PC-3 (cell line): ENCODE results near the gene LRP1B. TPM values are rescaled to one million over a fixed set of nuclear protein-coding genes. Genes with fewer than 3 reads are reported as not detected.

Source experiments
- ATAC-seq: fragments of 200-7000 bp; cut with Tn5 transposase; 2 replicates; pipeline ENCODE4 v1.9.1; 2020; ENCODE audit warnings: mild to moderate bottlenecking, moderate library complexity
- BruUV-seq: library from RNA; stranded (reverse); fragments of 400-500 nt; replicated peaks from 2 replicates; lab custom pipeline; 2021; lab: Mats Ljungman, UMichigan
- CTCF ChIA-PET: fragments of 300-600 bp; sonication (Branson Sonifier 250); formaldehyde crosslinking; loops from one replicate; lab custom pipeline; 2022; ENCODE audit warnings: antibody characterized with exemption; lab: Charles Lee
- POLR2A ChIA-PET: fragments of 300-600 bp; sonication (Branson Sonifier 250); formaldehyde crosslinking; loops from one replicate; lab custom pipeline; 2022; ENCODE audit warnings: antibody characterized with exemption; ENCODE audit not compliant: unreplicated experiment; lab: Charles Lee
- DNase-seq: peaks from one replicate; pipeline ENCODE4 v3.0.0-alpha.2; 2015
- H2AFZ ChIP-seq: fragments of 300-600 bp; sonication (generic); 2 replicates; pipeline ENCODE4 v1.6.0; 2016; ENCODE audit warnings: antibody characterized with exemption, low read length
- H3F3A ChIP-seq: fragments of 300-600 bp; sonication (generic); one replicate; pipeline ENCODE4 v1.6.0; 2017; ENCODE audit warnings: antibody characterized with exemption, low read length, control low read depth, mild to moderate bottlenecking; ENCODE audit not compliant: unreplicated experiment
- H3K27ac ChIP-seq: fragments of 300-600 bp; sonication (generic); 2 replicates; pipeline ENCODE4 v1.5.1; 2016; ENCODE audit warnings: mild to moderate bottlenecking, low read length
- H3K27me3 ChIP-seq: fragments of 300-600 bp; sonication (generic); 2 replicates; pipeline ENCODE4 v1.6.1; 2016; ENCODE audit warnings: low read length, mixed read lengths
- H3K36me3 ChIP-seq: fragments of 300-600 bp; sonication (generic); 2 replicates; pipeline ENCODE4 v1.6.1; 2016; ENCODE audit warnings: low read depth, mixed run types, low read length, mixed read lengths
- H3K4me1 ChIP-seq: fragments of 300-600 bp; sonication (generic); 2 replicates; pipeline ENCODE4 v1.5.1; 2016; ENCODE audit warnings: low read length; ENCODE audit not compliant: insufficient read depth
- H3K4me2 ChIP-seq: fragments of 300-600 bp; sonication (generic); 2 replicates; pipeline ENCODE4 v1.6.0; 2016; ENCODE audit warnings: low read length
- H3K4me3 ChIP-seq: fragments of 300-600 bp; sonication (generic); 2 replicates; pipeline ENCODE4 v1.5.1; 2016; ENCODE audit warnings: mild to moderate bottlenecking, low read length, mixed read lengths
- H3K79me2 ChIP-seq: fragments of 300-600 bp; sonication (generic); 2 replicates; pipeline ENCODE4 v1.6.1; 2017; ENCODE audit warnings: low read length, mixed read lengths
- H3K9ac ChIP-seq: fragments of 300-600 bp; sonication (generic); 2 replicates; pipeline ENCODE4 v1.6.0; 2016; ENCODE audit warnings: mild to moderate bottlenecking, low read length
- H3K9me2 ChIP-seq: fragments of 300-600 bp; sonication (generic); replicated peaks from 2 replicates; pipeline ENCODE4 v1.6.1; 2016; ENCODE audit warnings: mixed run types, low read length, mixed read lengths
- H3K9me3 ChIP-seq: fragments of 300-600 bp; sonication (generic); 2 replicates; pipeline ENCODE4 v1.6.1; 2016; ENCODE audit warnings: low read length, mixed read lengths
- H4K20me1 ChIP-seq: fragments of 300-600 bp; sonication (generic); 2 replicates; pipeline ENCODE4 v1.6.1; 2016; ENCODE audit warnings: low read length, mixed read lengths
- EZH2 ChIP-seq: fragments of 300-600 bp; sonication (generic); IDR thresholded peaks from one replicate; pipeline ENCODE4 v1.6.1; 2017; ENCODE audit warnings: antibody characterized with exemption, mild to moderate bottlenecking, low read length; ENCODE audit not compliant: unreplicated experiment
- EZH2phosphoT487 ChIP-seq: fragments of 300-600 bp; sonication (generic); IDR thresholded peaks from 2 replicates; pipeline ENCODE4 v1.6.1; 2018; ENCODE audit warnings: mild to moderate bottlenecking, antibody characterized with exemption, low read length, borderline replicate concordance
- intact Hi-C: fragments of 100-400 bp; cut with micrococcal nuclease; formaldehyde crosslinking; loops from 2 replicates; pipeline ENCODE4 v1.9.0; 2023
- total RNA-seq: library from RNA; depleted of rRNA; stranded (reverse); fragments of >200 nt; gene quantifications from 2 replicates; pipeline ENCODE4 v1.2.3, GENCODE V29; 2014
- TF ChIP-seq, protein P1 (sequence below): fragments of 300-600 bp; sonication (generic); conservative IDR thresholded peaks from 2 replicates; pipeline ENCODE4 v1.5.1; 2017; ENCODE audit warnings: antibody characterized with exemption, low read depth, mild to moderate bottlenecking, low read length

LRP1B gene
- total RNA-seq, 1 experiment from 2014 or later: 0.04 TPM

DNA sequence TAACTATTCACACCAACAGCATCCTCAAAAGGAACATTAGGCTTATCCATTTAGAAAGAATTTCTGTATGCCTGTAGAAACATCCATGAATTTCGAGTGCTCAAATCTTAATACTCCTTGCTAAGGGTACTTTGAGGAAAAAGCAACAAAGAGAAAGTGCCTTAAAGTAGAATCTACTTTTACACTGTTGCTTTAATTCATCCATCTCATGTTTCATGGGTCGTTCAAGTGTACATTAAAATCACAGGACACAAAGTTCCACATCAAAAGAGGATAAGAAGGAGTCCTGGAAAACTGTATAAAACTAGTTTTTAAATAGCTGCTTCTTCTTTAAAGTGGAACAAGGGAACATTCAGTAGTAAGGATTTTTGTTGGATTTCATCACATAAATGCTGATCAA is 54.5 kb downstream of the LRP1B start:
- H3K9me3 ChIP-seq: no peaks in the 10 kb centered on the region
- TF ChIP-seq, protein P1, sequence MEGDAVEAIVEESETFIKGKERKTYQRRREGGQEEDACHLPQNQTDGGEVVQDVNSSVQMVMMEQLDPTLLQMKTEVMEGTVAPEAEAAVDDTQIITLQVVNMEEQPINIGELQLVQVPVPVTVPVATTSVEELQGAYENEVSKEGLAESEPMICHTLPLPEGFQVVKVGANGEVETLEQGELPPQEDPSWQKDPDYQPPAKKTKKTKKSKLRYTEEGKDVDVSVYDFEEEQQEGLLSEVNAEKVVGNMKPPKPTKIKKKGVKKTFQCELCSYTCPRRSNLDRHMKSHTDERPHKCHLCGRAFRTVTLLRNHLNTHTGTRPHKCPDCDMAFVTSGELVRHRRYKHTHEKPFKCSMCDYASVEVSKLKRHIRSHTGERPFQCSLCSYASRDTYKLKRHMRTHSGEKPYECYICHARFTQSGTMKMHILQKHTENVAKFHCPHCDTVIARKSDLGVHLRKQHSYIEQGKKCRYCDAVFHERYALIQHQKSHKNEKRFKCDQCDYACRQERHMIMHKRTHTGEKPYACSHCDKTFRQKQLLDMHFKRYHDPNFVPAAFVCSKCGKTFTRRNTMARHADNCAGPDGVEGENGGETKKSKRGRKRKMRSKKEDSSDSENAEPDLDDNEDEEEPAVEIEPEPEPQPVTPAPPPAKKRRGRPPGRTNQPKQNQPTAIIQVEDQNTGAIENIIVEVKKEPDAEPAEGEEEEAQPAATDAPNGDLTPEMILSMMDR: no peak
- no peak for TF ChIP-seq EZH2
- no peak for TF ChIP-seq EZH2phosphoT487
- DNase-seq: no peak
- H3K36me3 ChIP-seq: no peaks in the 10 kb centered on the region
- H3K4me2 ChIP-seq: no peak overlapping the region
- no peaks in the 10 kb centered on the region for H3K79me2 ChIP-seq
- POLR2A ChIA-PET: interaction anchor here (0.6 kb wide), 1 partner anchor 66 kb away, joined by 7 read pairs; no protein-coding TSS in a partner anchor
- no peaks in the 10 kb centered on the region for H3K27me3 ChIP-seq
- no peaks in the 10 kb centered on the region for H3F3A ChIP-seq
- intact Hi-C loops: no loop called here
- H3K27ac ChIP-seq: no peak overlapping the region
- H3K4me3 ChIP-seq: no peak overlapping the region
- no peak for ATAC-seq
- BruUV-seq: no TSS peak
- H4K20me1 ChIP-seq: no peaks in the 10 kb centered on the region
- CTCF ChIA-PET: no interaction called here
- no peak overlapping the region for H2AFZ ChIP-seq
- no peaks in the 10 kb centered on the region for H3K4me1 ChIP-seq
- H3K9ac ChIP-seq: no peak overlapping the region
- no peaks in the 10 kb centered on the region for H3K9me2 ChIP-seq

DNA sequence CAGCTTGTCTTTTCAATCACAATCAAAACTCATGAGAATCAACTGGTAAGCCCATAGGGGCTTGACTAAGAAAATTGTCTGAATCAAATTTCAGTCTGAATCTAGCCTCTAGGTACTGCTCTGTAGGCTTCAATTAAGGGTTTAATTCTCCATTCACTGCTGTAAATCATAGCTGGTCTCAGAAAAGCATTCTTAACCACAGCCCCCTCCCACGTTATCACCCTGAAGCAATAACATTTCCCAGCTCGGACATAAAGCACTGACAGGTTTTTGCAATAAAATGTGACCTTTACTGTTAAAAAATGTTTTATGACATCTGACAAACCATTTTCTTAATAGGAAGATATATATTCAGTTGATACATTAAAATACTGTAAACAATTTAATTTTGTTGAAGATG is 55.0 kb downstream of the LRP1B start:
- no peak overlapping the region for H3K27ac ChIP-seq
- no peak for TF ChIP-seq EZH2phosphoT487
- TF ChIP-seq EZH2: no peak
- TF ChIP-seq, protein P1: no peak
- intact Hi-C loops: no loop called here
- no peaks in the 10 kb centered on the region for H3K27me3 ChIP-seq
- no peak overlapping the region for H3K4me3 ChIP-seq
- no peak overlapping the region for H2AFZ ChIP-seq
- no peaks in the 10 kb centered on the region for H3K79me2 ChIP-seq
- DNase-seq (no peak), ATAC-seq (no peak)
- no peaks in the 10 kb centered on the region for H3K9me2 ChIP-seq
- H3K9ac ChIP-seq: no peak overlapping the region
- no peaks in the 10 kb centered on the region for H3F3A ChIP-seq
- H3K4me1 ChIP-seq: no peaks in the 10 kb centered on the region
- no peak overlapping the region for H3K4me2 ChIP-seq
- ChIA-PET POLR2A (interaction anchor here (0.7 kb wide), 1 partner anchor 37 kb away, joined by 5 read pairs; no protein-coding TSS in a partner anchor), CTCF (no interaction called here)
- no peaks in the 10 kb centered on the region for H3K9me3 ChIP-seq
- H4K20me1 ChIP-seq: no peaks in the 10 kb centered on the region
- no TSS peak for BruUV-seq
- H3K36me3 ChIP-seq: no peaks in the 10 kb centered on the region

DNA sequence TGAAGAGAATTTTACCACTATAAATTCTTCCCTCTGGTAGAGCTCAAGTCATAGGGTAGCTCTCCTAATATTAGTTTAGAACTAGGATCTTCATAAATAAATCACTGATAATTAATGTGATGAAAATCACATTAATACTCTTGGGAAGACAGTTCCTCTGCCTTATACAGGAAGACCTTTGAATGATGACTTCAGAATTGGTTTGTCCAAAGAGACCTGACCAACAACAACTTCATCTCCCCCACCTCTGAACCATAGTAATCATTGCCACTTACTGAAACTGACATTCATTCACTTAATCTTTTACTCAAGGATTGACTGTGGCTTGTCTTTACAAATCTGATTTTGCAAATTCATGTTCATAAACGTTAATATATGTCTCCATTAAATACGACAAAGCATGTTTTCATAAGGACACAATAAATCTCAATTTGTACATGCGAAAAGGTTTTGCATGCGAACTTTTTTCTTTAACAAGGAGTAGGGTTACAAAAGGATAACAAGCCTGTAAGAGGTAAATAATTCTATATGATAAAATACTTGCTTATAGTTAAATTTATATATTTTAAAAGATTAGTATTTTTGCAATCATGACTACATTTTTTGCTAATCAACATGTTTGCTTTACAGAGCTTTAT is 61.4 kb downstream of the LRP1B start:
- H3K36me3 ChIP-seq: no peaks in the 10 kb centered on the region
- CTCF ChIA-PET: no interaction called here
- POLR2A ChIA-PET: no interaction called here
- H4K20me1 ChIP-seq: no peaks in the 10 kb centered on the region
- H2AFZ ChIP-seq: no peak overlapping the region
- no peaks in the 10 kb centered on the region for H3K79me2 ChIP-seq
- BruUV-seq: no TSS peak
- no peak overlapping the region for H3K27ac ChIP-seq
- intact Hi-C loops: no loop called here
- H3K4me3 ChIP-seq: no peak overlapping the region
- no peak overlapping the region for H3K9ac ChIP-seq
- DNase-seq (no peak), ATAC-seq (no peak)
- H3K27me3 ChIP-seq: no peaks in the 10 kb centered on the region
- H3K9me2 ChIP-seq: no peaks in the 10 kb centered on the region
- TF ChIP-seq EZH2: no peak
- TF ChIP-seq, protein P1: no peak
- no peak for TF ChIP-seq EZH2phosphoT487
- no peaks in the 10 kb centered on the region for H3F3A ChIP-seq
- H3K9me3 ChIP-seq: no peaks in the 10 kb centered on the region
- no peak overlapping the region for H3K4me2 ChIP-seq
- H3K4me1 ChIP-seq: no peaks in the 10 kb centered on the region
